H1 (cell line): ENCODE data around the gene TMEM178B. TPM values are rescaled to one million over a fixed set of nuclear protein-coding genes. Genes with fewer than 3 reads are reported as not detected.

Experiments used
- BRCA1 ChIP-seq: IDR thresholded peaks from 2 replicates; pipeline ENCODE4 v1.6.1; 2012; ENCODE audit warnings: low read depth, low read length, improper control_type of control experiment
- CBX5 ChIP-seq: fragments of 300-800, 300-1000 bp; sonication (generic); IDR thresholded peaks from 2 replicates; pipeline ENCODE4 v1.7.1; 2016; ENCODE audit warnings: antibody characterized with exemption, low read length, low read depth
- CHD1 ChIP-seq: IDR thresholded peaks from 2 replicates; pipeline ENCODE4 v1.6.1; 2012; ENCODE audit warnings: low read depth, low read length, improper control_type of control experiment
- CREB1 ChIP-seq: IDR thresholded peaks from 2 replicates; pipeline ENCODE4 v1.6.1; 2012; ENCODE audit warnings: inconsistent platforms
- EP300 ChIP-seq, 2 experiments: IDR thresholded peaks; 1 replicate in 1 of 2; 2 replicates in 1 of 2; pipeline ENCODE4 v1.6.1; 2011 to 2012; ENCODE audit warnings: low read depth in 2 of 2, low read length in 2 of 2, mild to moderate bottlenecking in 2 of 2, borderline replicate concordance in 1 of 2, inconsistent platforms in 1 of 2, moderate library complexity in 1 of 2
- GTF2F1 ChIP-seq: IDR thresholded peaks from 2 replicates; pipeline ENCODE4 v1.6.1; 2012; ENCODE audit warnings: low read depth, low read length, improper control_type of control experiment, borderline replicate concordance
- KDM1A ChIP-seq: fragments of 200-600, 300-600 bp; sonication (generic); IDR thresholded peaks from 2 replicates; pipeline ENCODE4 v1.7.1; 2016; ENCODE audit warnings: mild to moderate bottlenecking, low read length, borderline replicate concordance
- POU5F1 ChIP-seq: IDR thresholded peaks from 2 replicates; pipeline ENCODE4 v1.6.1; 2011; ENCODE audit warnings: low read depth, mild to moderate bottlenecking, low read length, moderate library complexity
- SIN3A ChIP-seq, 2 experiments: IDR thresholded peaks in 1 of 2; conservative IDR thresholded peaks in 1 of 2; 2 replicates each; pipeline ENCODE4 v1.6.1; 2011 to 2012; ENCODE audit warnings: low read length in 2 of 2, improper control_type of control experiment in 1 of 2, low read depth in 1 of 2, mild to moderate bottlenecking in 1 of 2
- SIRT6 ChIP-seq: IDR thresholded peaks from one replicate; pipeline ENCODE4 v1.7.1; 2012; ENCODE audit warnings: low read length, inconsistent platforms
- SP4 ChIP-seq: IDR thresholded peaks from 2 replicates; pipeline ENCODE4 v1.6.1; 2012; ENCODE audit warnings: low read length, inconsistent platforms
- ZNF274 ChIP-seq: IDR thresholded peaks from 2 replicates; pipeline ENCODE4 v1.7.0; 2012; ENCODE audit warnings: low read length, borderline replicate concordance; ENCODE audit errors: extremely low read depth
- polyA plus RNA-seq, 7 experiments: library from polyadenylated mRNA; depleted of rRNA in 3 of 7; stranded (reverse) in 5 of 7; unstranded in 2 of 7; fragments of >200 nt in 5 of 7; fragments of 200-250 nt in 2 of 7; gene quantifications; 1 replicate in 5 of 7; 2 replicates in 1 of 7; 4 replicates in 1 of 7; pipeline versions ENCODE4 v1.2.1 to v1.2.3, GENCODE V29; 2011 to 2013; ENCODE audit warnings: missing spikeins in 2 of 7, mixed read lengths in 2 of 7
- total RNA-seq: library from RNA; stranded (reverse); fragmentation: NEBNext Ultra II Directional; extraction: Animal tissue kit (Norgen Biotek cat#: 25700); gene quantifications from 2 replicates; pipeline ENCODE4 v1.2.1, GENCODE V29; 2021
- TF ChIP-seq, protein P1 (sequence below): fragments of 300-600 bp; sonication (generic); IDR thresholded peaks from 2 replicates; pipeline ENCODE4 v1.7.1; 2012; ENCODE audit warnings: low read length, moderate library complexity, mild to moderate bottlenecking, inconsistent platforms; ENCODE audit not compliant: insufficient replicate concordance

The TMEM178B gene
- total and polyA plus RNA-seq, 2 of the 8 experiments (the other 6 are each of a cell fraction or from before 2014, with no cell fraction given): 5.3 to 18.1 TPM

DNA sequence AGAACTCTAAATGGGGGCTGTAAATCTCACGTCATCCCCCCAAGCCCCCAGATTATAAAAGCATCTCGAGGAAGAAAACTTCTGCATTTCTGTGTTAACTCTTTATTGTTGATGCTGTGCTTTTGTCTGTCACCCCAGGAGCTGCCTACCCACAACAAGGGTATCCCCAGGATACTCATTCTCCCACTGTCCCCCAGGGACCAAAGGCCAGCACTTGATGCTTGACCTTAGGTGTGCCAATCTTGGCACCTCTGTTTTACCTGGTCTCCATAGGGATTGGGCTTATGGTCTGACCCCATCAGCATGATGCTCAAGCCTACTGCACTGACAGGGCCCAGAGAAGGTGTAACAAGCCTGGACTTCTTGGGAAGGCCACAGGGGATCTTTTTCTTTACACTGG is 251.4 kb downstream of the TMEM178B start (continued):
- TF ChIP-seq, protein P1, sequence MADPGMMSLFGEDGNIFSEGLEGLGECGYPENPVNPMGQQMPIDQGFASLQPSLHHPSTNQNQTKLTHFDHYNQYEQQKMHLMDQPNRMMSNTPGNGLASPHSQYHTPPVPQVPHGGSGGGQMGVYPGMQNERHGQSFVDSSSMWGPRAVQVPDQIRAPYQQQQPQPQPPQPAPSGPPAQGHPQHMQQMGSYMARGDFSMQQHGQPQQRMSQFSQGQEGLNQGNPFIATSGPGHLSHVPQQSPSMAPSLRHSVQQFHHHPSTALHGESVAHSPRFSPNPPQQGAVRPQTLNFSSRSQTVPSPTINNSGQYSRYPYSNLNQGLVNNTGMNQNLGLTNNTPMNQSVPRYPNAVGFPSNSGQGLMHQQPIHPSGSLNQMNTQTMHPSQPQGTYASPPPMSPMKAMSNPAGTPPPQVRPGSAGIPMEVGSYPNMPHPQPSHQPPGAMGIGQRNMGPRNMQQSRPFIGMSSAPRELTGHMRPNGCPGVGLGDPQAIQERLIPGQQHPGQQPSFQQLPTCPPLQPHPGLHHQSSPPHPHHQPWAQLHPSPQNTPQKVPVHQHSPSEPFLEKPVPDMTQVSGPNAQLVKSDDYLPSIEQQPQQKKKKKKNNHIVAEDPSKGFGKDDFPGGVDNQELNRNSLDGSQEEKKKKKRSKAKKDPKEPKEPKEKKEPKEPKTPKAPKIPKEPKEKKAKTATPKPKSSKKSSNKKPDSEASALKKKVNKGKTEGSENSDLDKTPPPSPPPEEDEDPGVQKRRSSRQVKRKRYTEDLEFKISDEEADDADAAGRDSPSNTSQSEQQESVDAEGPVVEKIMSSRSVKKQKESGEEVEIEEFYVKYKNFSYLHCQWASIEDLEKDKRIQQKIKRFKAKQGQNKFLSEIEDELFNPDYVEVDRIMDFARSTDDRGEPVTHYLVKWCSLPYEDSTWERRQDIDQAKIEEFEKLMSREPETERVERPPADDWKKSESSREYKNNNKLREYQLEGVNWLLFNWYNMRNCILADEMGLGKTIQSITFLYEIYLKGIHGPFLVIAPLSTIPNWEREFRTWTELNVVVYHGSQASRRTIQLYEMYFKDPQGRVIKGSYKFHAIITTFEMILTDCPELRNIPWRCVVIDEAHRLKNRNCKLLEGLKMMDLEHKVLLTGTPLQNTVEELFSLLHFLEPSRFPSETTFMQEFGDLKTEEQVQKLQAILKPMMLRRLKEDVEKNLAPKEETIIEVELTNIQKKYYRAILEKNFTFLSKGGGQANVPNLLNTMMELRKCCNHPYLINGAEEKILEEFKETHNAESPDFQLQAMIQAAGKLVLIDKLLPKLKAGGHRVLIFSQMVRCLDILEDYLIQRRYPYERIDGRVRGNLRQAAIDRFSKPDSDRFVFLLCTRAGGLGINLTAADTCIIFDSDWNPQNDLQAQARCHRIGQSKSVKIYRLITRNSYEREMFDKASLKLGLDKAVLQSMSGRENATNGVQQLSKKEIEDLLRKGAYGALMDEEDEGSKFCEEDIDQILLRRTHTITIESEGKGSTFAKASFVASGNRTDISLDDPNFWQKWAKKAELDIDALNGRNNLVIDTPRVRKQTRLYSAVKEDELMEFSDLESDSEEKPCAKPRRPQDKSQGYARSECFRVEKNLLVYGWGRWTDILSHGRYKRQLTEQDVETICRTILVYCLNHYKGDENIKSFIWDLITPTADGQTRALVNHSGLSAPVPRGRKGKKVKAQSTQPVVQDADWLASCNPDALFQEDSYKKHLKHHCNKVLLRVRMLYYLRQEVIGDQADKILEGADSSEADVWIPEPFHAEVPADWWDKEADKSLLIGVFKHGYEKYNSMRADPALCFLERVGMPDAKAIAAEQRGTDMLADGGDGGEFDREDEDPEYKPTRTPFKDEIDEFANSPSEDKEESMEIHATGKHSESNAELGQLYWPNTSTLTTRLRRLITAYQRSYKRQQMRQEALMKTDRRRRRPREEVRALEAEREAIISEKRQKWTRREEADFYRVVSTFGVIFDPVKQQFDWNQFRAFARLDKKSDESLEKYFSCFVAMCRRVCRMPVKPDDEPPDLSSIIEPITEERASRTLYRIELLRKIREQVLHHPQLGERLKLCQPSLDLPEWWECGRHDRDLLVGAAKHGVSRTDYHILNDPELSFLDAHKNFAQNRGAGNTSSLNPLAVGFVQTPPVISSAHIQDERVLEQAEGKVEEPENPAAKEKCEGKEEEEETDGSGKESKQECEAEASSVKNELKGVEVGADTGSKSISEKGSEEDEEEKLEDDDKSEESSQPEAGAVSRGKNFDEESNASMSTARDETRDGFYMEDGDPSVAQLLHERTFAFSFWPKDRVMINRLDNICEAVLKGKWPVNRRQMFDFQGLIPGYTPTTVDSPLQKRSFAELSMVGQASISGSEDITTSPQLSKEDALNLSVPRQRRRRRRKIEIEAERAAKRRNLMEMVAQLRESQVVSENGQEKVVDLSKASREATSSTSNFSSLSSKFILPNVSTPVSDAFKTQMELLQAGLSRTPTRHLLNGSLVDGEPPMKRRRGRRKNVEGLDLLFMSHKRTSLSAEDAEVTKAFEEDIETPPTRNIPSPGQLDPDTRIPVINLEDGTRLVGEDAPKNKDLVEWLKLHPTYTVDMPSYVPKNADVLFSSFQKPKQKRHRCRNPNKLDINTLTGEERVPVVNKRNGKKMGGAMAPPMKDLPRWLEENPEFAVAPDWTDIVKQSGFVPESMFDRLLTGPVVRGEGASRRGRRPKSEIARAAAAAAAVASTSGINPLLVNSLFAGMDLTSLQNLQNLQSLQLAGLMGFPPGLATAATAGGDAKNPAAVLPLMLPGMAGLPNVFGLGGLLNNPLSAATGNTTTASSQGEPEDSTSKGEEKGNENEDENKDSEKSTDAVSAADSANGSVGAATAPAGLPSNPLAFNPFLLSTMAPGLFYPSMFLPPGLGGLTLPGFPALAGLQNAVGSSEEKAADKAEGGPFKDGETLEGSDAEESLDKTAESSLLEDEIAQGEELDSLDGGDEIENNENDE: no peak
- no peak for TF ChIP-seq BRCA1
- TF ChIP-seq KDM1A: no peak
- TF ChIP-seq CHD1: no peak
- TF ChIP-seq GTF2F1: no peak
- TF ChIP-seq SIRT6: no peak
- TF ChIP-seq CBX5: no peak
- TF ChIP-seq CREB1: no peak
- no peak for TF ChIP-seq POU5F1
- no peak for TF ChIP-seq EP300 (IDR thresholded peaks at IDR 0.05; ENCODE audit: borderline replicate concordance in 1 of 2, low read depth in 2 of 2, low read length in 2 of 2)
- TF ChIP-seq SIN3A (conservative IDR thresholded peaks at IDR 0.05 in 1 of 2, IDR thresholded peaks at IDR 0.05 in 1 of 2; ENCODE audit: low read depth in 1 of 2, low read length in 2 of 2): no peak
- no peak for TF ChIP-seq SP4
- no peak for TF ChIP-seq ZNF274
